HG03159 (cell line): ENCODE measurements around the gene TRIM47.

Experiments used
- ATAC-seq: cut with Tn5 transposase; IDR thresholded peaks from one replicate; pipeline ENCODE4 v1.9.1; 2021; ENCODE audit warnings: mild to moderate bottlenecking, moderate library complexity; ENCODE audit not compliant: unreplicated experiment

TRIM47 gene, protein sequence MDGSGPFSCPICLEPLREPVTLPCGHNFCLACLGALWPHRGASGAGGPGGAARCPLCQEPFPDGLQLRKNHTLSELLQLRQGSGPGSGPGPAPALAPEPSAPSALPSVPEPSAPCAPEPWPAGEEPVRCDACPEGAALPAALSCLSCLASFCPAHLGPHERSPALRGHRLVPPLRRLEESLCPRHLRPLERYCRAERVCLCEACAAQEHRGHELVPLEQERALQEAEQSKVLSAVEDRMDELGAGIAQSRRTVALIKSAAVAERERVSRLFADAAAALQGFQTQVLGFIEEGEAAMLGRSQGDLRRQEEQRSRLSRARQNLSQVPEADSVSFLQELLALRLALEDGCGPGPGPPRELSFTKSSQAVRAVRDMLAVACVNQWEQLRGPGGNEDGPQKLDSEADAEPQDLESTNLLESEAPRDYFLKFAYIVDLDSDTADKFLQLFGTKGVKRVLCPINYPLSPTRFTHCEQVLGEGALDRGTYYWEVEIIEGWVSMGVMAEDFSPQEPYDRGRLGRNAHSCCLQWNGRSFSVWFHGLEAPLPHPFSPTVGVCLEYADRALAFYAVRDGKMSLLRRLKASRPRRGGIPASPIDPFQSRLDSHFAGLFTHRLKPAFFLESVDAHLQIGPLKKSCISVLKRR

DNA sequence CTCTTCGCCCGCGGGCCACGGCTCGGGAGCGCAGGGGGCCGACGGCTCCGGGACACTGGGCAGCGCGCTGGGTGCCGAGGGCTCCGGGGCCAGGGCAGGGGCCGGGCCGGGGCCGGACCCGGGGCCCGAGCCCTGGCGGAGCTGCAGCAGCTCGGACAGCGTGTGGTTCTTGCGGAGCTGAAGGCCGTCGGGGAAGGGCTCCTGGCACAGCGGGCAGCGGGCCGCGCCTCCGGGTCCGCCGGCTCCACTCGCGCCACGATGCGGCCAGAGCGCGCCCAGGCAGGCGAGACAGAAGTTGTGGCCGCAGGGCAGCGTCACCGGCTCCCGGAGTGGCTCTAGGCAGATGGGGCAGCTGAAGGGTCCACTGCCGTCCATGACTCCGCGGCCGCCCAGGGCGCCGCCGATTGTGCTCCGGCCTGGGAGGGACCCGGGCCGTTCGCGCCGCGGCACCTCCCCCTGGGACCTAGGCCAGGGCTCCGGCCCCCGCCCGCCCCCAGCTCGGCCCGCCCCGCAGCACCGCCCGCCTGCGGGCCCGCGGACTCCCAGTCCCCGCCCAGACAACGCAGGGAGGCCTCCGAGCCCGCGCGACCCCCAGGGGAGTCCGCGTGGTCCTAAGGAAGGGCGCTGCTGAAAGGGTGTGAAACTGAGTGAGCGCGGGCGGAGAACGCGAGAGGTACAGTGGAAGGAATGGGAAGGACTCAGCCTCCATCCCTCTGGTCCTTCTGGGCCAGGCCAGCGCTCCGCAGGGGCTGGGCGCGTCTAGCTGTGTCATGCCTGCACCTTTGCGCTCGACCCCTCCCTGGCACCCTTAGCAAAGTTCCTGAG is at the start of gene TRIM47:
Gene TRIM47 (minus strand): TSS at position 408 of the 825 bp plus-strand sequence. CDS start 33 bp downstream, at position 375.
- ATAC-seq, result no peak

DNA sequence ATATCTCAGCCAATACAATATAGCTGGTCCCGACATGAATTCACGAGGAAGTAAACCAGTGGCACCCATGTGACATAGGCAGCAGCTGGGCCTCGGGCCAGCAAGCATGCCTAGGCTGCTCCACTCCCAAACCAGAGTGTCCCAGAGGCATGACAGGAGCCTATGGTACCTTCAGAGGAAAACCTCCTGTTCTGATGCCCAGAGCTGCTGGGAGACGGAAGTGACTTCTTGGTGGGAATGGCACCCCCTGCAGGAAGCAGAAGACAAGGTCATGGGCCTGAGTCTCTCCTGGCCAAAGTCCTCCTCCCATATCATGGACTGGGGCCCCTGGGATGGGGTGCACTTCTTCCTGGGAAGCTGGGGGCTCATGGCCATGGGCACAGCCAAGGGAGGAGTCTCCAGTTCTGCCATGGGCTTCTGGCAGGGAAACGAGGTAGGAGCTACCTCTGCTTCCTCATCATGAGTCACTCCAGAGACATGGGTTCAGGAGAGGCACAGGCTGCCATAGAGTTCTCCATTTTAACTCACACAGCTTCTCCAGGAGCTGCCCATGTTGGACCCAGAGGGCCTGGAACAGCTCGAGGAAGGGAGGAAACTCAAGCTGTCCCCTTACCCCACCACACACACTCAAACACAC is 49.0 kb upstream of the TRIM47 start:
- no peak for ATAC-seq

DNA sequence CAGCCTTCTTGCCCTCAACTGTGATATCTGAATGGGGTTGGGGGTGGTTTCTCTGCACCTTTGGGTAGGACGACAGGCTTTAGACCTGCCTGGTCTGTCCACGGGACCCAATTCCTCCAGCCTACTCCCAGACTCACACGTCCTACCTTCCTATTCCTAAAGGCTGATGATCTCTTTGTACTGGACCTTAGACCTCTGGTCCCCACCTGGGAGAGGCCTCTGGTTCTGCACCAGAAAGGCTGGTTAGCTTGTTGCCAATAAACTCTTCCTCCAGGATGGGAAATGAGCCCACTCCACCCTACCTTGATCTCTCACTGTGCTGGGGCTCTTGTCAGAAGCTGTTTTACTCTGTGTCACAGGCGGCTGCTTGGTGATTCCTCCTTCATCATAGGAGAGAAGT is 48.1 kb upstream of the TRIM47 start:
- ATAC-seq, result no peak

DNA sequence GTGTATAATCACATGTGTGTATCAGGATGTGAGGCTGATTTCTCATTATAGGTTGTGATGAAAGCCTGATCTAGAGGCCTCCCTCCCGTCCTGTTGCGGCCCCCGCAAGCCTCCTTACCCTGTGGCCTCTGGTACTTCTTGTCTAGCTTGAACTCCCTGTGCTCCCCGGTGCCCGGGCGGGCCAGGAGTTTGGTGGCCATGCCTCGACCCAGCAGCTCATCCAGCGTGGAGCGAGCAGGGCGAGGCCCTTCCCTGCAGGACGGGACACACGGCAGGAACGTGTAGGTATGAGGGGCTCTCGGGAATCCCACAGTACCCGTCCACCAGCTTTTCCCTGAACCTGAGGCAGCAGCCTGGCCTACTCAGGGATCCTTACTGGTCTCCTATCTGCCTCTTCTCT is 47.5 kb upstream of the TRIM47 start:
- no peak for ATAC-seq

DNA sequence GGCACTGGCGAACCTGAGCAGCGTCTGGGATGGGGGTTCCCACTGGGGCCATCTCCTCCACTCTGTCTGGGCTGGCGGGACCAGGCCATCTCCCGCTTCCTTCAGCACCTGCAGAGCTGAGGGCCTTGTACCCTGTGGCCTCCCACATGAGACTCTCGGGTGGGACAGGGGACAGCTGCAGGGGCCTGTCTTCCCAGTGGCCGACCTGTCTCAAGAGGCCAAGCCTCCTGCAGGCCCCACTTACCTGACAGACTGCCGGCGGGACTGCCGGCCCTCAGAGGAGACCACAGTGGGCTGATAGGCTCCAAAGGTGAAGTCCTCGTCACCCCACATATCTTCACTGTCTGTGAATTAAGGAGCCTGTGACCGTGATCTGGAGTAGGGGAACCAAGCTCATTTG is 46.7 kb upstream of the TRIM47 start:
- ATAC-seq, result no peak

DNA sequence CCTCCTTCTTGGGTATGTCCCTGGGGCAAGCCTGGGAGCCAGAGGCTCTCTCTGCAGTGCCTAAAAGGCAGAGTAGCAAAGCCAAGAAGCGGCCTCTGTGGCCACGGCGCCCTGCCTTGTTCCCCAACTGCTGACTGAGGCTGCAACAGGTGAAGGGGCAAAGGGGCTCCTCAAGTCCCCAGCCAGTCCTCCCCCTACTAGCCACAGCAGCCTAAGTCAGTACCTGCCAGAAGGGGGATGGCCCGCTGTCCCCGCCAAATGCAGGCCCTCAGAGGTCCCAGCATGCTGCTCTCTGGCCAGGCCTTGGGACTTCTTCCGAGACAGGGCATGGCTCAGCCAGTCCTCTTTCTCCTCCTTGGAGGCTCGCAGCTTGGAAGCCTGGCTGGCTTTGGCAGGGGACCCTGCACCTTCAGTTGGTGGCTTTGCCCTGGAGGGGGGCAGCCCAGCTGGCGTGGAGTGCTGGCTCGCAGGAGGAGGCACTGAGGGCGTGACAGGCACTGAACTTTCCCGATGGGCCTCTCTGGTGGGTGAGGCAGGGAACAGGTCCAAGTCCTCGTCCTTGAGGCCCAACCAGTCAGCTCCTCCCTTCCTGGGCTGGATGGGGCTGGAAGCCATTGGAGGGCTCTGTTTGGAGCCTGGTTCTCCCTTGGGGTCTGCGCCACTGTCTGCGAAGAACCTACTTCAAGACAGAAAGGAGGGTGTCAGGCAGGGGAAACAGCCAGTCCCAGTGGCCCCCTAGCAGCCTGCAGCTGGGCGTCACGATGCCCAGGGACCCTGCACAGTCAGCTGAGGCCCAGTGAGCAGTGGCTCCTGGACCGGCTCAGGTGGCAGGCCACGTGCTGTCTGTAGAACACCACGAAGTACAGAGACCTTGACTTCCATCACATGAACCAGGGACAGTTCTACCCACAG is 44.8 kb upstream of the TRIM47 start:
- ATAC-seq, result no peak

DNA sequence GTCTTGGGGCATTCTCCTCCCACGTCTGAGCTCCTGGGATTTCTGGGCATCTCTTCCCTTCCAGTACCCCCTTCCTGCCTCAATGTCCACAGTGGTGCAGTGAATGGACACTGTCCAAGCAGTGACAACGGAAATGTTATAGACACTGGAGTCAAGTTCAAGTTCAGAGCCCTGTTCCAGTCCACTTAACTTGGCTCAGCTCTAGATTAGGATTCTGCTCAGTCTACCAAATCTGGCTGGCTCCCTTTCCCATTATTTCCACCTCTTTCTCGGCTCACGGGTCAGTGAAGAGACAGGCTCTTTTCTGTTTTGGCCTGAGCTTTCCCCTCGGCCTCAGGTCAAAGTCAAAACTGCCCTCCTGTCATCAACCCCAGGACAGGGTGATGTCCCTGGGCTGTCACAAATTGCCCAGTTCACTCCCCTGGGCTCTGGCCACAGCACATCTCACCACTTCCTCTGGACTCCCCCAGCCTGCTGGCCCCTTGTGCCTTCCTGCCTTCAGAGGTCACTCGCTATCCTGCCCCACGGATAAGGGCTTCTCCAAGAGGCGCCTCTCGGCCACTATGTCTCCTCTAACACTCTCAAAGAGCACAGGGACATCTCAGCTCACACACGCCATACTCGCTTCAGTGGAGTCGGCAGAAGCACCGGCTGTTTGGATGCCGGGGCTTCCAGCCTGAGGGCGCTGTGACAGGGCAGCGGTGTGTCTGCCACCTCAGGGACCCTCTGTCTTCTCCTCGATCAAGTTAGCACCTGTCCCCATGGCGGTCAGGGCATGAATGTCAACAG is 44.0 kb upstream of the TRIM47 start:
- ATAC-seq, result no peak

DNA sequence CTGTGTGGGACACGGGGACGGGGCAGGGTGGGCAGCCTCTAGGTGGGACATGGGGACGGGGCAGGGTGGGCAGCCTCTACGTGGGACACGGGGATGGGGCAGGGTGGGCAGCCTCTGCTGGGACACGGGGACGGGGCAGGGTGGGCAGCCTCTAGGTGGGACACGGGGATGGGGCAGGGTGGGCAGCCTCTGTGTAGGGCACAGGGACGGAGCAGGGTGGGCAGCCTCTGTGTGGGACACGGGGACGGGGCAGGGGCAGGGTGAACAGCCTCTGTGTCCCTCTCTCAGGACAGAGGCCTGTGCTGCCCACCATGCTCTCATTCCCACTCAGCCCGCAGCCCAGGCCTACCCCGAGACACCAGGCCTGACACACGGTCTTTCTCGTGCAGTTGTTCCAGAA is 43.2 kb upstream of the TRIM47 start:
- ATAC-seq, result no peak

DNA sequence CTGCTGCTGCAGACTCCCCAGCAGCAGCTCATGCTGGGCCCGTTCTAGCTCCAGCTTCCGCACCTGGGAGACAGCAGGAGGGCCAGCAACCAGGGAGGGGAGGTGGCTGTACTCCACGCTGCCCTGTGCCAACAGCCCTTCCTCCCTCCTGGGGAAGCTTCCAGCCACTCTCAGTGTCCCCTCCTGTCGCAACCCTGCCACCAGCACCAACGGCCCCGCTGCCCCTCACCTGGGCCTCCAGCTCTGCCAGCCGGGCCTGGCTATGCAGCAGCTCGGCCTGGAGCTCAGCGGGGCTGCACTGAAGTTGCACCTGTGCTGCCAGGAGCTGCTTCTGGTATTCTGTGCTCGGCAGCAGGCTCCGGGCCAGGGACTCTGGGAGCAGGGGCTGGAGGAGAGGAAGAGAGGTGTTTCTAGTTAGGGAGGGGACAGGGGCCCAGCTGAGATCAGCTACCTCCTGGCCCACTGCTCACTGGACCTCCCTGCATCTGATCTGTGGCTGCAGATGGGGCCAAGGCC is 41.7 kb upstream of the TRIM47 start:
- no peak for ATAC-seq

DNA sequence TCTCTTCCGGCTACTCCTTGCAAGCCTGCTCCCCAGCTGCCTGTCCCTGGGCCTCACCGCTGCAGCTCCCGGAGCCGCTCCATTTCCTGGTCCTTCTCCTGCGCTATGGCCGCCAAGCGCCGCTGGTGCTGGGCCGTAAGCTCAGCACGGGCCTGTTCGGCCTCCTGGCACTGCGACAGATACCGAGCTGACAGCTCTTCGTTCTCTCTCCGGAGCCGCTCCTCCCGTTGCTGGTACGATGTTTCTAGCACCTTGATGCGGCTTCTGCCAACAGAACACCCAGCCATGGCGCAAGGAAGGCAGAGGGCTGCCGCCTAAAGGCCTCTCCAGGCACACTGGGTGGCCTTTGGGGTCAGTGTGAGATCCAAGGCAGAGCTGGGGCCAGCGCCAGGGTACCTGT is 41.2 kb upstream of the TRIM47 start:
- no peak for ATAC-seq

DNA sequence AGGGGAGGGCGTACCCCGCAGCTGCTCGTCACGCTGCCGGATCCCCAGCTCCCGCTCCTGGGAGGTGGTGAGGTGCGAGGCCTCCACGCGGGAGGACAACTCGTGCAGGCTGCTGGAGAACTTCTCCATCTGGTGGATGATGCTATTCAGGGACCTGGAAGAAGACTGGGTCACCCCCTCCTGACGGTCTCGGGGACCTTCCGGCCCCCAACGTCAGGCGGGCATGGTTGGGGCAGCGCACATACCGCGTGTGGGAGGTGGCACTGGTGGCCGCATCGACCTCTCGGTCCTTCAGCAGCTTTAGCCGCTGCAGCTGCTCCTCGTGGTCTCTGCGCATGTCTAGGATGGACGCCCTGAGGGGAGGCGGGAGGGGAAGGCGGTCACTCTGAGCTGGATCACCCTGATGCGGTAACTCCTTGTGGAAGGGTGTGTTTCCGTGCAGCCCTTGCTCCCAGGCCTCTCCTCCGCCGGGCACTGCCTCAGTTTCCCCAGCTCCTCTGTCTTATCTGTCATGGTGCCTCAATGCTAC is 39.6 kb upstream of the TRIM47 start:
- no peak for ATAC-seq

DNA sequence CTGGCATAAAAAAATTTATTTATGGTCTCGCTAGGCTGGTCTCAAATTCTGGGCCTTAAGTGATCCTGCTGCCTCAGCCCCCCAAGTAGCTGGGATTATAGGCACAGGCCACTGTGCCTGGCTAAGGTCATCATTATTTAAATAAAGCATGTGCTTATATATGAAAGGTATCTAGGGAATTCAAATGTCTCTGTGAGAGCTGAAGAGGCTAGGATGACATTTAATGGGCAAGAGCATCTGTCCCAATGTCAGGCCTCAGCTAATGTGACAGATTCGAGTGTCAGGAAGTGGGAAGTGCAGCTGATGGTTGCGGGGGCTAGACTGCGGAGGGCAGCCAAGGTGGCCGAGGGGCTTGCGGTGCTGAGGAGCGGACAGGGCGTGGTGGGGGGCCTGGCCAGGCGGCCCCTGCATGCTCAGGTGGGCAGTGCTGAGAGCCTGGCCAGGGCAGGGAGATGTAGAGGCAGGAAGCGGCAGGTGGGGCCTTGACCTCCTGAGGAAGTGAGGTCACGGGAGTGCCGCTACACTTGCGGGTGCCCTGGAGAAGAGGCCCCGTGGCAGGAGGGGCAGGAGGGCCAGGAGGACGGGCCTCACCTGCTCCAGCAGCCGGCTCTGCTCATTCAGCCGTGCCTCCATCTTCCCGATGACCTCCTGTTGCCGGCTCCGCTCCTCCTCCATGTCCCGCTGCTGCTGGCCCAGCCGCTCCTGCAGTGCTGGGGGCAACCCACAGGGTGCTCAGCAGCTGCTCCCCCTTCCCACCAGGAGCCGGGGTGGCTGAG is 38.9 kb upstream of the TRIM47 start:
- ATAC-seq, result no peak

DNA sequence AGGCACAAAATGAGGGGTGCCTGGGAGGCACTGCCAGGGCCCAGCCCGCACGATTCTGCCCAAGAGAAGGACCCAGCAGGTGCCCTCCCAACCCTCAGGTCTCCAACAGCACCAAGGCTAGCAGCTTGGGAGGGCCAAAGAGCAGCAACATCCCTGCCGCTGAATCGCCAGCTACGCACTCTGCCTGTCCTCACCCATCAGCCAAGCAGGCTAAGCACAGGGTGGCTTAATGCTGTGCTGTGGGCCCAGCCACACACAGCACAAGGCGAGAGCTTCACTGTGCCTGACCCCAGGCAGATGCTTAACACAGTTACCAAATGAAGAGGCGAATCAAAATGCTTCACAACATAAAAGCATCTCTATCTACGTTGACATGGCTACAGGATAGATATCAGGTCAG is 36.9 kb upstream of the TRIM47 start:
- no peak for ATAC-seq

DNA sequence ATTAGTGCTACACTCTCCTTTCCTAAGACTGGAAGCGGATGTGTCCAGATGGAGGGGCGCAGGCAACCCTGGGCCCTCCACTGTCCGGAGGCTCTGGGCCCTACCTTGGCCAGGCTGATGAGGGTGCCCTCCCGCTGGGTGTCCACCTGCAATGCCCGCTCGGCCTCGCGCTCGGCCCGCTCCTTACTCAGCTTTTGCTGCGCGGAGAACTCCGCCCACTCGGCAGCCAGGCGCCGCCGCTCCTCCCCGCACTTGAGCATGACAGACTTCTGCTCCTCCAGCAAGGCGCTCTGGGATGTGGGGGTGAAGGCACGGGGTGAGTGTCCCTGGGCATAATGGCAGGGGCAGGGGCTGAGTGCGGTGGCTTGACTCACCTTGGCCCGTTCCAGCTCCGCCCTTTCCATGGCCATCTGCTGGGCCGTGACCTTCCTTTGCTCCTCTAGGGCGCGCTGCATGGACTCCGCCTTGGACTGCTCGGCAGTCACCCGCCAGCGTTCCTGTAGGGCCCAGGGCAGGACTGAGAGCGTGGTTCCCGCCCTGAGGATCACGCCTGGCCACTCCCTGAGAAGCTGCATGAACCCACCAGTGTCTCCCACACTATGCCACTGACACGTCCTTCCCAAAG is 36.4 kb upstream of the TRIM47 start:
- no peak for ATAC-seq

DNA sequence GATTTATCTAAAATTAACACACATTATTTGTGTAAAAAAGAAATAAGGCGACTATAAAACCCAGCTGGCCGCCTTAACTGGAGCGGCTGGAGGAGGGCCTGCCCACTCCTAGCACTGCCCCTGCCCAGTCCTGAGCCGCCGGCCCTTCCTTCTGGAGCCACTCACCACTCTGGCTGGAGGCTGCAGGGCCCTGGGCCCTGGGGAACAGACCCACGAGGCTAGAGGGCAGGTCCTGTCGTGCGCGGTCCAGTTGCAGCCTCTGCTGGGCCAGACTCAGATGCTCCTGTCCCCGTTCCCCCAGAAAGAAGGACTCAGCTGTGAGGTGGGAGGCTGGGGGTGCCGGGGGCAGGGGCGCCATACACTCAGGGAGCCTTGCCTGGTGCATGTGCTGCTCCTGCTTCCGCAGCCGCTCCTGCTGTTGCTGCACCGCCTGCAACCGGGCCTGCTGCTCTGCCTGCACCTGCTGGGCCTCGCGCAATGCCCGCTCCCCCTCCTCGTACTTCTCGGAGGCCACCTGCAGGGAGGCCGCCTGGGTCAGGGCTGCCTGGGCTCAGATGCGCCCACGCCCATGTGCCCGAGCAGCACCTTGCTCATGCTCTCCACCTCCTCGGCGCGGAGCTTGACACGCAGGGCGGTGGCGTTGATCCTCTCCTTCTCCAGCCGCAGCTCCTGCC is 35.3 kb upstream of the TRIM47 start:
- ATAC-seq, result no peak

DNA sequence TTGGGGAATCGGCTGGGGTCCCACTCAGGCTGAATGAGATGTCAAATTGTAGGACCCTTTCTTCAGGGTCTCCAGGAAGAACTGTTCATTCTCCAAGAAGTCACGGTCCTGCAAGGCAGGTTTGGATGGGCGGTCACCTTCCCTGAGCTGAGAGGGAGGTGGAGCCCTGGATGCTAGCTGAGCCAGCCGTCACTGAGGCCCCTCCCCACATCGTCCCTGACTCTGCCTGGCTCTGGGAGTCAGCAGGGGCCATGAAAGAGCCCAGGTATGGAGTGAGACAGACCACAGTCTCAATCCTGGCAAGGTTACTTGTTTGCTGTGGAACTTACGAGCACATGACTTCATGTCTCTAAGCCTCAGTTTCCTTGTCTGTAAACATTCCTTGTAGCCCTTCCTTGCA is 32.3 kb upstream of the TRIM47 start:
- ATAC-seq, result no peak

DNA sequence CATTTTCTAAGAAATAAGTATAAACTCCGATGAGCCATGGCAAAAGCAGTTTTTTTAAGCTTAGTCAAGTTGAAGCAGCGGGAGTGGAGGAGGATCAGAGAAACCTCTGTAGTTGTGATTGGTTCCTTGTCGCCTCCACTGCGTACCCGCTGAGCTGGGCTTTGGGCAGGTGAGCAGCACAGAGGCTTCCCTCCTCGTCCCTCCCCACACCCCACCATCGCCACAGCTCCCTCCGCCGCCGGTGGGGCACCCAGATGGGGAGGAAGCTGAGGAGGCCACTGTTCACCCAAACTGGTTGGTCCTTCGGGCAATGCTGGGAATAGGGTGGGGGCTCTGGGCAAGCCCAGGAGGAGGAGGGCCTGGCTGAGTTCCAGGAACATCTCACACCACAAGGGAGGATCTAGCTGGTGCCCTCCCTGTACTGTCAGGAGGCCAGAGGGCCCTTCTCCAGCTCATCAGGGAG is 31.5 kb upstream of the TRIM47 start:
- no peak for ATAC-seq
